Keratinocyte (primary cell): ENCODE measurements around the gene DYNC2I2. TPM values are rescaled to one million over a fixed set of nuclear protein-coding genes. Genes with fewer than 3 reads are reported as not detected.

Experiments used
- DNase-seq: peaks from one replicate; pipeline ENCODE4 v3.0.0-alpha.2; 2011; ENCODE audit warnings: low read depth, missing footprints, low spot score
- FAIRE-seq: peaks from 2 replicates; lab custom pipeline; 2011; peaks lifted over from hg19 to GRCh38; lab: Jason Lieb, UNC
- H2AFZ ChIP-seq: 2 replicates; pipeline ENCODE4 v1.6.0; 2012; ENCODE audit warnings: low read length, control low read depth, inconsistent platforms; ENCODE audit not compliant: control insufficient read depth
- H3K27ac ChIP-seq: 2 replicates; pipeline ENCODE4 v1.5.1; 2011; ENCODE audit warnings: low read length; ENCODE audit not compliant: control insufficient read depth, insufficient read depth
- H3K27me3 ChIP-seq: 3 replicates; pipeline ENCODE4 v1.6.0; 2011; ENCODE audit warnings: low read length; ENCODE audit not compliant: control insufficient read depth, insufficient read depth; ENCODE audit errors: extremely low read depth
- H3K36me3 ChIP-seq, 2 experiments: 2 replicates in 1 of 2; 3 replicates in 1 of 2; pipeline ENCODE4 v1.5.1; 2011; ENCODE audit warnings: low read length in 2 of 2, mild to moderate bottlenecking in 1 of 2; ENCODE audit not compliant: control insufficient read depth in 2 of 2, insufficient read depth in 2 of 2; ENCODE audit errors: extremely low read depth in 1 of 2
- H3K4me1 ChIP-seq: 3 replicates; pipeline ENCODE4 v1.5.1; 2011; ENCODE audit warnings: low read length; ENCODE audit not compliant: control insufficient read depth, insufficient read depth; ENCODE audit errors: extremely low read depth
- H3K4me2 ChIP-seq: 3 replicates; pipeline ENCODE4 v1.6.0; 2011; ENCODE audit warnings: low read depth, low read length; ENCODE audit not compliant: control insufficient read depth, insufficient read depth; ENCODE audit errors: extremely low read depth
- H3K4me3 ChIP-seq, 3 experiments: fragments of 200-600 bp in 1 of 3; sonication (generic) in 1 of 3; 2 replicates in 2 of 3; 3 replicates in 1 of 3; pipeline ENCODE4 v1.5.1; 2011 to 2016; ENCODE audit warnings: low read length in 3 of 3, mild to moderate bottlenecking in 3 of 3, control low read depth in 2 of 3, inconsistent platforms in 1 of 3, low read depth in 1 of 3, mixed read lengths in 1 of 3, mixed run types in 1 of 3, moderate library complexity in 1 of 3; ENCODE audit not compliant: control insufficient read depth in 2 of 3, insufficient read depth in 2 of 3; ENCODE audit errors: extremely low read depth in 1 of 3
- H3K79me2 ChIP-seq: 2 replicates; pipeline ENCODE4 v1.6.0; 2012; ENCODE audit warnings: low read length; ENCODE audit not compliant: control insufficient read depth, insufficient read depth
- H3K9ac ChIP-seq: 3 replicates; pipeline ENCODE4 v1.6.0; 2011; ENCODE audit warnings: low read length; ENCODE audit not compliant: control insufficient read depth, insufficient read depth; ENCODE audit errors: extremely low read depth
- H3K9me1 ChIP-seq: 3 replicates; pipeline ENCODE4 v1.6.0; 2011; ENCODE audit warnings: low read length; ENCODE audit not compliant: control insufficient read depth, insufficient read depth; ENCODE audit errors: extremely low read depth
- H3K9me3 ChIP-seq: 2 replicates; pipeline ENCODE4 v1.5.1; 2012; ENCODE audit warnings: low read depth, low read length; ENCODE audit not compliant: control insufficient read depth
- H4K20me1 ChIP-seq: 3 replicates; pipeline ENCODE4 v1.6.0; 2011; ENCODE audit warnings: low read length; ENCODE audit not compliant: control insufficient read depth, insufficient read depth; ENCODE audit errors: extremely low read depth
- CTCF ChIP-seq, 3 experiments: IDR thresholded peaks in 1 of 3; conservative IDR thresholded peaks in 1 of 3; optimal IDR thresholded peaks in 1 of 3; 2 replicates in 2 of 3; 3 replicates in 1 of 3; pipeline versions ENCODE3 to v1.5.1; 2011; ENCODE audit warnings: low read length in 3 of 3, mild to moderate bottlenecking in 3 of 3, moderate library complexity in 2 of 3, control low read depth in 1 of 3, inconsistent platforms in 1 of 3; ENCODE audit not compliant: insufficient read depth in 2 of 3; ENCODE audit errors: extremely low read depth in 1 of 3
- EZH2 ChIP-seq: IDR thresholded peaks from one replicate; pipeline ENCODE4 v1.6.1; 2012; ENCODE audit warnings: inconsistent platforms, mild to moderate bottlenecking, low read length, moderate library complexity
- dilution Hi-C: fragments of 300-500 bp; cut with MboI; formaldehyde crosslinking; loops from one replicate; pipeline ENCODE4 v1.7.0; 2020; ENCODE audit warnings: low sequenced_read_pairs; ENCODE audit not compliant: extremely low pct_ligation_motif_present
- polyA plus RNA-seq, 5 experiments: library from polyadenylated mRNA; depleted of rRNA in 3 of 5; stranded (reverse) in 3 of 5; stranded (forward) in 1 of 5; unstranded in 1 of 5; fragments of >200 nt; gene quantifications; 1 replicate in 1 of 5; 2 replicates in 3 of 5; 3 replicates in 1 of 5; pipeline versions ENCODE4 v1.2.1 to v1.2.3, GENCODE V29; 2011 to 2012; ENCODE audit warnings: missing spikeins in 2 of 5, low read depth in 1 of 5, low replicate concordance in 1 of 5

The DYNC2I2 gene
- polyA plus RNA-seq, 1 donor (not counting 4 experiments of a cell fraction or from before 2014, with no cell fraction given): 11.5 TPM

GRCh38 chr9:128705051-128705965 is 48.7 kb upstream of the DYNC2I2 start:
- H4K20me1 ChIP-seq: no peaks in the 10 kb centered on the region
- TF ChIP-seq CTCF (optimal IDR thresholded peaks at IDR 0.05 in 1 of 3, IDR thresholded peaks at IDR 0.05 in 1 of 3, conservative IDR thresholded peaks at IDR 0.05 in 1 of 3; ENCODE audit: extremely low read depth in 1 of 3, insufficient read depth in 2 of 3, low read length in 3 of 3): no peak
- TF ChIP-seq EZH2: no peak
- FAIRE-seq: no peak
- H3K27ac ChIP-seq: no peak overlapping the region
- H3K9me1 ChIP-seq: no peaks in the 10 kb centered on the region
- H3K36me3 ChIP-seq: no peaks in the 10 kb centered on the region
- no peak overlapping the region for H3K4me3 ChIP-seq
- H3K4me1 ChIP-seq: no peaks in the 10 kb centered on the region
- H3K9ac ChIP-seq: no peak overlapping the region
- H3K4me2 ChIP-seq: no peak overlapping the region
- no peaks in the 10 kb centered on the region for H3K79me2 ChIP-seq
- dilution Hi-C loops: no loop called here
- H2AFZ ChIP-seq: no peak overlapping the region
- no peak for DNase-seq
- H3K9me3 ChIP-seq: no peaks in the 10 kb centered on the region
- H3K27me3 ChIP-seq: no peaks in the 10 kb centered on the region

- H3K36me3 ChIP-seq: no peaks in the 10 kb centered on the region
- no peaks in the 10 kb centered on the region for H3K79me2 ChIP-seq
- dilution Hi-C loops: no loop called here
- H3K9me1 ChIP-seq: no peaks in the 10 kb centered on the region
- DNase-seq (no peak), FAIRE-seq (no peak)
- H3K4me1 ChIP-seq: no peaks in the 10 kb centered on the region
- H3K4me2 ChIP-seq: no peak overlapping the region
- H2AFZ ChIP-seq: no peak overlapping the region
- H3K9ac ChIP-seq: no peak overlapping the region
- no peaks in the 10 kb centered on the region for H4K20me1 ChIP-seq
- H3K4me3 ChIP-seq: no peak overlapping the region
- H3K9me3 ChIP-seq: no peaks in the 10 kb centered on the region
- H3K27ac ChIP-seq: no peak overlapping the region
- no peak for TF ChIP-seq EZH2
- no peaks in the 10 kb centered on the region for H3K27me3 ChIP-seq
Observed at GRCh38 chr9:128704356-128704670, 47.7 kb upstream of the DYNC2I2 start.
